Hematopoietic multipotent progenitor cell treated with erythropoietin and hydrocortisone succinate and interleukin-3 and kit ligand, for 8 days (in vitro differentiated cells): ENCODE data around the gene DDX27.

Experiments
- DNase-seq: peaks from one replicate; pipeline ENCODE4 v3.0.0-alpha.2; 2015

The DDX27 gene

DNA sequence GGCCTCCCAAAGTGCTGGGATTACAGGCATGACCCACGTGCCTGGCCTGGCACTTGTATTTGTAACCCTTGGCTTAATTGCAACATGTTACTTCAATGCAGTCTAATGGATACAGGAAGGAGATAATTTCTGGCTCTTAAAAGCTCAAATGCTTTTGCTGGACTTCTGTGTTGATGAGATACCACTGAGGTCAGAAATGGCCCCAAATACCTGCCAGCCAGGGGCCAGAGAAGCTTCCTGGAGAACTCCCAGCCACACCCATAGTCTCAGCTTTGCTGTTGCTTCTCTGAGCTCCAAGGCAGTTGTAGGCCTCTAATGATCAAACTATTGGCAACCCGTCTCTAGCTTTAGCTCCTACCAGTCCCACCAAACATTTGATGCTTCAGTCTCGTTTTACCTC lies 72.8 kb downstream of the DDX27 start:
- peak; percentile 16 for DNase-seq

DNA sequence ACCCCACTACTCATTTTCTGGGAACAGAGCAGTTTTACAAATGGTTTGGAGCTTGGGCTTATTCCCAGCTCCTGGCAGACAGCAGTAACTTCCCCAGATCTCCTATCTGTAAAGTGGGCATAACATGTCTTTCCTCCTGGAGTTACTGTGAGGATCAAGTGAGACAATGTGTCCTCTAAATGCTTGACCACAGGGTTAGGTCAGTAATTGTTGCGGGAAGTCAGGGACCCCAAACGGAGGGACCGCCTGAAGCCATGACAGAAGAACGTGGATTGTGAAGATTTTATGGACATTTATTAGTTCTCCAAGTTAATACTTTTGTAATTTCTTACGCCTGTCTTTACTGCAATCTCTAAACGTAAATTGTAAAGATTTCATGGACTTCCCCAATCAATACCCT lies 73.9 kb downstream of the DDX27 start:
- DNase-seq: no peak
